Activated CD4-positive, alpha-beta T cell treated with anti-CD3 and anti-CD28 coated beads, Interleukin-2, amount 50 U/mL, for 48 hours (primary cell): Measurements from ENCODE around the gene CTNNA1.

Source experiments
- DNase-seq, 2 experiments: peaks; one replicate each; pipeline ENCODE4 v3.0.0-alpha.2; 2020

CTNNA1 gene

GRCh38 chr5:138935466-138935865, 182.2 kb downstream of the CTNNA1 start:
- no peak for DNase-seq

- DNase-seq, result no peak
These were observed 183.2 kb downstream of the CTNNA1 start for GRCh38 chr5:138936225-138936967.

DNA sequence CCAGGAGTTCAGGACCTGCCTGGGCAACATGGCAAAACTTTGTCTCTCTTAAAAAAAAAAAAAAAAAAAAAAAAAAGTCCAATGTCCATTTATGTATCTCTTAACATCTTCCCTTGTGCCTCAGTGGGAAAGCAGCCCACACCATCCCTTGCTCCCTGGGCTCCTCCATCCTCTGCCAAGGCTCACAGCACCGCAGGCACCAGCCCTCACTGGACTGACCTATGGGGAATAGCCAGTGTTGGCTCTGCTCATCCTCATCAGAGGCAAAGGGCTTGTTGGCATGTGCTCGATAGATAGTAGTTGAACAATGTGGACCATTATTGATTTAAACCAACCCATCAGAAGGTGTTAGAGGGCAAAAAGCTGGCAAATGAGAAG, 183.7 kb downstream of the CTNNA1 start:
- DNase-seq, result no peak

DNA sequence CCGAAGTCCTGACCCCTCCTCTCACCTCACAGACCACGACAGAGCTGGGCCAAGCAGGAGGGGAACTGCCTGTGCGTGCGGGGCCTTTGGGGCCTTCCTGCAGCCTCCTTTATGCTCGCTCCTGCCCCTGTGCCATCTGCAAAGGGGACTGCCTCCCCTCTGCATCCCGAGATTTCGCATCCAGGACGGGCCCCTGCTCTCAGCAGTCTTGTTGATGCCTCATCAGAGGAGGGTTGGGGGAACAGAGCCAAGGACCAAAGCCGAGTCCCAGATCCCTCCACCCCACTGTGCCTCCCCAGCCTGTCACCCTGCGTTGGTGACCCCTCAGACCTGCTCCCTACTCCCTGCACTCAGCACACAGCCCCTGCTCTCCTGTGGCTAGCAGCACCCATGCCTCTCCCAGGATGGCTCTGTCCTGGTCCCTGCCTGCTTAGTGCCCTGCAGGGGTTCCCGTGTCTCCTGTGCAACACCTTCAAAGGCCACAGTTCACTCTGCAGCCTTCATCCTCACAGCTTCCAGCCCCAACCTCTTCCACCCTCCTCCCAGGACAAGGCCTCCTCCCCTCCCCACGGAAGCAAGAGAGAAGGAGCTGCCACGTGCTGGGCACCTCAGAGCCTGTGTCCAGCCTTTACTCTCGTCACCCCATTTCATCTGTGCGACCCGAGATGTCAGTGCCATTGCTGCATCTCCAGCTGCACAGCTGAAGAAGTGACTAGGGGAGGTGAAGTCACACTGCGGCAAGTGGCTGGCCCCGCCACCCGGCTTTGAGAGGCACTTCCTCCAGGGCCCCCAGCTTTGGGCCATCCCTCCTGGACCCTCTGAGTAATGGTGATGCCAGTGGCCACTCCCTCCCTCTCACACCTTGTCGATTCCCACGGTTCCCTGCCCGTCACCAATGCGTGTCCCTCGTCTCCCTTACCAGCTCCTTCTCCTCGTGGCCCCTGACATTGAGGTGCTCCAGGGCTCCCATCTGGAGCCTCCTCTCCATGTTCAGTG, 184.5 kb downstream of the CTNNA1 start:
- no peak for DNase-seq

DNA sequence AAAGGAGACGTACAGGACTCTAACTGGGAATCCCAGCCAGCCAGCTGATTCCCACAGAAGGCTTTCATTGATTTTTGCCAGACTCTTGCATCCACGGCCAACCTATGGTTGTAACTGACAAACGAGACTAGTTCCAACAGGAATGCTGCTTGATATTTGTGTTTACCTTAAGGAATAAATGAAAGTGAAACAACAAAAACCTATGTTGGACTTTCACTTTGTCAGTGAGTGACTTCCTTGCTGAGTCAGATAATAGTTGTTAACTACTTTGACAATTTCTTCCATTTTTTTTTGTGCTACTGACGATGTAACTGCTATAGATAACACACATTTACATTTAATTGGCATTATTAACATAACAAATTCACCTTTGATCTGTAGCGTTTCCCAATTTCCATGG, 185.3 kb downstream of the CTNNA1 start:
- DNase-seq, result no peak

DNA sequence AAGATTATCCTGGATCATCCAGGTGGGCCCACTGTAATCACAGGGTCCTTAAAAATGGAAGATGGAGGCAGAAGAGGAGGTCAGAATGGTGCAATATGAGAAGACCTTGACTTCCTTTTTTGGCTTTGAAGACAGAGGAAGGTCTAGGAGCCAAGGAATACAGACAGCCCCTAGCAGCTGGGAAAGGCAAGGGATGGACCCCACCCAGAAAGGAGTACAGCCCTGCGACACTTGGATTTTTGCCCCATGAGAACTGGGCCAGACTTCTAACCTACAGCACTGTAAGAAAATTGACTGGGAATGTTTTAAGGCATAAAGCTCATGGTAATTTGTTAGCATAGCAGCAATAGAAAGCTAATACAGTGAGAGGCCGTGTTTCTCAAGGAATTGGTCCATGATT, 188.8 kb downstream of the CTNNA1 start:
- DNase-seq, result no peak

GRCh38 chr5:138942861-138943260, 189.6 kb downstream of the CTNNA1 start:
- DNase-seq, result no peak

DNA sequence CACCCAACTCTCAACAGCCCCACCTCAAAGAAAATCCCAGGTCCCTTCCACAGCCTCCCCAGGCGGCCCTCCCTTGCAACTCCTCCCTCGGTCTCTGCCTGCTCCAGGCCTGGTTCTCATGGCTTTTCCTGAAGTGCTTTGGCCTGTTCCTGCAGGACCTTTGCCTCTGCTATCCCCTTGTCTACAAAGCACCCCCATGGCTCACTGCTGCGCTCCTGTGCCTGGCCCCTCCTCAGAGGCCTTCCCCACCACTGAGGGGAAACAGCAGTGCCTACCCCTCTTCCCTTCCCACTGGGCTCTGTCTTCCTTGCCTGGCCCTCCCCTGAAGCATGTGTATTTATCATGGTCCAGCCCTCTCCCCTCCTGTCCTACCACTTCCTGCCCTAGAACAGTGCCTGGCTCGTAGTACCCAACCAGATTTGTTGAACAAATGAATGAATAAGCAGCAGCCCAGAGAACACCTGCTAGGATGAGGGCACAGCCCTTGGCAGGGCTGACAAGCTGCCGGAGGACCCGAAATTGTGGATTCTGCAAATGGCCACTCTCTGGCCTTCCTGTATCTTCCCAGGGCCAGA, 190.5 kb downstream of the CTNNA1 start:
- no peak for DNase-seq

DNA sequence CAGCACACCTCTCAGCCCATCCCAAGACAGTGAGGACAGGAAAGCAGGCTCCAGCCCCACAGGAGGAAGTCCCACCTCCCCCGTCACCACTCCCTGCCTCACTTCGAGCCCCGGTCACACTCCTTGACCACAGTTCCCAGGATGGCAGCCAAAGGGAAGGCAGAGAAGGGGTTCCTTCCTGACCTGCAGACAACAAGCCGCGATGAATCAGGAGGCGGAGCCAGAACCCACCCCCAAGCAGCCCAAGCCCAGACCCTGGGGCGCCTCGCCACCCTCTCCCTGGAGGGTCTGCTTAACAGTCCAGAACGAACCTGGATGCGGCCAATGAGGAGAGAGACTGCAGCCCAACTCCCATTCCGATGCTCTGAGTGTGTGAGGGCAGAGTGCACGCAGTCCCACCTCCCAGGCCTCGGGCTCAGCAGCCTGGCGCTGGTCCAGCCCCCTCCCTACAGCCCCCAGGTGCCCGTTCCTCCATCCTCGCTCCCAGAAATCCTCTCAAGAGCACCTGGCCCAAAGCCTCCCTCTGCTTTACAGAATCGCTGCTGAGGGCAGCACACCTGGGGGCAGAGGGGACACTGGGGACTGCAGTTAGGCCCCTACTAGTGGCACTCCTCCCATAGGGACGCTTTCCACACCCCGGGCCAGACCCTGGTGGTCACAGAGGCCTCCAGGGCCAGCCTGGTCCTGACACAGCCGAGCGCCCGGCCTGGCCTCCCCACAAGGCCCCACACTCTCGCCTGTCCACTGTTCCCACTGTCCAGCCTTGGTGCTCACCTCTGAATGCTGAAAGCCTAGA, 191.5 kb downstream of the CTNNA1 start:
- no peak for DNase-seq

- DNase-seq, result no peak
These were observed 192.4 kb downstream of the CTNNA1 start for GRCh38 chr5:138945421-138946240.

DNA sequence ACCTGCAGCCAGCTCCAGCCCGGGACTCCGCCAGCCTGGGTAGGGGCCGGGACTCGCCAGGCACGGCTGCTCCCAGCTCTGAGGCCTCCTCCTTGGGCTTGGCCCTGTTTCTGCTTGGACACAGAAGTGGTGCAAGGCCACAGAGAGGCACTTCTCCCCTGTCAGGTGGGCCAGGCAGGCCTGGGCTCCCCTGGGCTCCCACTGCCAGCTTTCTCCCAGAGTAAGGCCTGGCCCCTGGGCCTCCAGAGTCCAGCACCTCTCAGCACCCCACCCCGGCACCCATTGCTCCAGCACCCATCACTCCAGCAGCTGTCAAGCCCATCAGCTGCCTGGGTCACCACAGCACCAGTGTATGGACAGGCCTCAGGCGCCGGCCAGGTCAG, 193.0 kb downstream of the CTNNA1 start:
- no peak for DNase-seq

DNA sequence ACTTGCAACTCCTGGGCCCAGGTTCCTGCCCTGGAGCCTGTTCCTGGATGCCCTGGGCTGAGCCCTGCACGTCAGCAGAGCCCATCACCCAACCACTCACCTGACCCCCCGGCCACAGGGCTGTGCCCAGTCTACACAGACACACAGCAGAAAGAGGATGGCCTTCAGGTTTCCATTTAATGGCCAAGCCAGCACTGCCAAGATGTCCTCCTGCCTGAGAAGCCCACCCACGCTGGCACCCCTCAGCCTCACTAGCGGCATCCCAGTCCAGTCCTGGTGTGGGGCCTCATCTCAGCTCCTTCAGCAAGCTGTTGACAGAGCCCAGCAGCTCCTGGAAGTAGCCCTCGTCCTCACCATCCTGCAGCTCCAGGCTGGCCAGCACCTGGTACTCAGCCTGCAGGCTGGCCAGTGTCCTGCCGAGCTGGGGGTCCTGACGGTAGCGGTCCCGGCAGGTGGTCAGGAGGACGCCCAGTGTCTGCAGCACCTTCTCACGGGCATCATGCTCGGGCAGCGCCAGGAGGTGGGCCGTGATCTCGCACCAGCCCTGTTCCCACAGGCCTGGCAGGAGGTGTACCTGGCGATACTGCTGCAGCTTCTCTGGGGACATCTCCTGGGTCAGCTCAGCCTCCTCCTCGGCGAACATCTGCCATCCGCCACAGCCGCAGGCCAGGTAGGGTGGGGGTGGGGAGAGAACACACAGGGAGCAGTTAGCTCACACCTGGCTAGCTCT, 193.8 kb downstream of the CTNNA1 start:
- no peak for DNase-seq

GRCh38 chr5:138947780-138948179, 194.6 kb downstream of the CTNNA1 start:
- DNase-seq, result no peak

- DNase-seq, result no peak
These were observed 195.4 kb downstream of the CTNNA1 start for GRCh38 chr5:138948471-138949222.

GRCh38 chr5:138949223-138949574, 196.0 kb downstream of the CTNNA1 start:
- no peak for DNase-seq

DNA sequence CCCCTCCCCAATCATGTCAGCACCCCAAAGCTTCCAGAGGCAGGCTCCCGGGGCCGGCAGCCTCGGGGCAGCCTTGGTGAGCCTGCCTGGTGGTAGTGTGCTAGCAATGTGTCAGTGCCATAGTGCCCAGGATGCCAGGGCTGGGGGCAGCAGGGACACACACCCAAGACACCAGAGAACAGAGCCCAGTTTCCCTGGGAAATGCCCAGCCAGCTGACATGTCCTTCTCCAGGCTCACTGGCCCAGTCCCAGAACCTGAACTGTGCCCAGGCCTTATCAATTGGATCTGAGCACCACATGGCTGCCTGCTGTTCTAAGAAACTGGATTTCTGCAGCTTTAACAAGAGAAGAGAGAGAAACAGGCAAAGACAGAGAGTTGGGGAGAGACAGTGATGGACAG, 196.8 kb downstream of the CTNNA1 start:
- no peak for DNase-seq

DNA sequence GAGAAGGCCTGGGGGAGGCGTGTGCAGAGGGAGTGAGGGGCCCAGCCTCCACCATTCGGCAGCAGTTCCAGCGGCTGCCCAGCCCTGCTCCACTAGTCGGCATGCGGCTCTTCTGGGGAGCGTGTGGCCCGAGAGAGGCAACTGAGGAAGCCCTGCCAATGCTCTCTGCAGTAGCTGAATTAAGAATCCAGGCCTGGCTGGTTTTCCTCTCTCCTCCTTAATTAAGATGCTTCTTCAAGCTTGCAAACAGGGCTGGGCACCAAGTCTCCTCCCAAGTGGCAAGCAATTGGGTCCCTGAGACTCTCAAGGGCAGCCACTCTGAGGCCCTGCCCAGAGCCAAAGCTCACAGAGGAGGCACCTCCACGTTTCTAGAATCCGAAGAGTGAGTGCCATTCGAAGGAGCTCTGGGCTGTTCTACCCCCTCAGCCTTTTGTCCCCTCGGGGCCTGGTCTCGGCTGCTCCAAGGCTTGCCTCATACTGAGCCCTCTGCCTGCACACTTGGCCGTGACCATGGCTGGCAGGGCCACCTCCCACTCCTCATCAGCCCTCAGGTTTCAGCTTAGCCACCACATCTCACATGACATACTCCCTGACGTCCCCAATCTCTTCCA, 197.3 kb downstream of the CTNNA1 start:
- no peak for DNase-seq

- no peak for DNase-seq
These were observed 198.1 kb downstream of the CTNNA1 start for GRCh38 chr5:138951091-138951985.
